NB4 (cell line): ENCODE data around the gene TRAK1.

Experiments used
- DNase-seq: peaks from one replicate; pipeline ENCODE4 v3.0.0; 2010; ENCODE audit warnings: low read depth
- H3K4me3 ChIP-seq: one replicate; pipeline ENCODE4 v1.5.1; 2011; ENCODE audit warnings: mild to moderate bottlenecking, low read depth, low read length, moderate library complexity
- CTCF ChIP-seq: IDR thresholded peaks from one replicate; pipeline ENCODE4 v1.5.1; 2012; ENCODE audit warnings: low read depth, low read length
- MAX ChIP-seq: IDR thresholded peaks from 2 replicates; pipeline ENCODE4 v1.6.1; 2011; ENCODE audit warnings: low read depth, low read length
- MYC ChIP-seq: IDR thresholded peaks from 2 replicates; pipeline ENCODE4 v1.6.1; 2011; ENCODE audit warnings: low read depth, low read length
- POLR2A ChIP-seq: IDR thresholded peaks from 2 replicates; pipeline ENCODE4 v1.6.1; 2011; ENCODE audit warnings: mild to moderate bottlenecking; ENCODE audit not compliant: insufficient read length; ENCODE audit errors: extremely low read depth

TRAK1 gene

GRCh38 chr3:42175386-42176240, 84.5 kb downstream of the TRAK1 start:
- no peak overlapping the region for H3K4me3 ChIP-seq
- TF ChIP-seq MYC (no peak), MAX (no peak), CTCF (no peak), POLR2A (no peak)
- no peak for DNase-seq

GRCh38 chr3:42176242-42177034, 85.3 kb downstream of the TRAK1 start:
- H3K4me3 ChIP-seq = no peak overlapping the region
- DNase-seq = no peak
- TF ChIP-seq CTCF (no peak), MAX (no peak), POLR2A (no peak), MYC (no peak)

- no peak overlapping the region for H3K4me3 ChIP-seq
- DNase-seq = no peak
- TF ChIP-seq CTCF (no peak), MYC (no peak), MAX (no peak), POLR2A (no peak)
Observed at GRCh38 chr3:42177068-42177800, 86.1 kb downstream of the TRAK1 start.

- no peak for DNase-seq
- TF ChIP-seq MAX = no peak
- H3K4me3 ChIP-seq = no peak overlapping the region
Observed at GRCh38 chr3:42177801-42178150, 86.6 kb downstream of the TRAK1 start.

GRCh38 chr3:42179110-42179725, 88.1 kb downstream of the TRAK1 start:
- DNase-seq = no peak
- no peak overlapping the region for H3K4me3 ChIP-seq
- TF ChIP-seq MYC (no peak), CTCF (no peak)

GRCh38 chr3:42180901-42181300, 89.7 kb downstream of the TRAK1 start:
- TF ChIP-seq MYC (no peak), MAX (no peak), CTCF (no peak), POLR2A (no peak)
- H3K4me3 ChIP-seq = no peak overlapping the region
- DNase-seq = no peak
